GM18951 (cell line): ENCODE data around the gene ABTB2.

Source experiments
- POLR2A ChIP-seq: IDR thresholded peaks from 4 replicates; pipeline ENCODE4 v1.6.1; 2011; ENCODE audit warnings: mild to moderate bottlenecking; ENCODE audit not compliant: insufficient read length, insufficient read depth; ENCODE audit errors: extremely low read depth
- in situ Hi-C: fragments of 300-500 bp; cut with MboI; formaldehyde crosslinking; loops from one replicate; pipeline ENCODE4 v1.12.0; 2022; ENCODE audit warnings: low sequenced_read_pairs, mixed read lengths, inconsistent platforms; ENCODE audit not compliant: unreplicated experiment

The ABTB2 gene

DNA sequence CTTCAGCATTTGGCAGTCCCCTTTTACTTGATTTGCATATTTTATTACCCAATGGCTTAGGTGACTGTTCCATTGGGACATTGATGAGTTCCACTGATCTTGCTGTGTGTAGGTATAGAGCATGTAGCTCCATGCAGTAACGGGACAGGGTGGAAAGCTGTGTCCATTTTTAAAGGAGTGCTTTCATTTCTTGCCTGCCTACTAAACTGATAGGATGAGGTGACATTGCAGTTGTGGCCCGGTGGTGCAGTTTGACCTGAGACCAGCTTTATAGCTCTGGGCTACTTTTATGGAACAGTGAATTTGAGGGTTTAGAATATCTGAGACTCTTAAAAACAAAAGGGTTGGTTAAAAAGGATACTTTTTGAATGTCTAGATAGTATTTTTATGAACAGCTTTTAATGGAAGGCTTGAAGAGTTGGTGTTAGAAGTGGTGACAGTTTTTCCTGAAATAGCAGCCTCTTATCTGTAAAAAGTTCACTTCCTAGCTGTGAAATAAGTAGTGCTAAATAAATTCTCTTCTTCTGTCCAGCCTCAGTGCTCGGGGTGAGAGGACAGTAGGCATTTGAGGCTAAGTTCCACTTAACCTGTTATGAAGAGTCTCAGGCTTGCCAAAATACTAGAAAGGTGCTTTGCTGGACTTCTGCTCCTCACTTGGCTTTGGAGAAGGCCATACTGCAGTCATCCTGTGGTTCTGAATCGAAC lies 225.4 kb downstream of the ABTB2 start:
- TF ChIP-seq POLR2A, result no peak
- in situ Hi-C loops, result no loop called here

DNA sequence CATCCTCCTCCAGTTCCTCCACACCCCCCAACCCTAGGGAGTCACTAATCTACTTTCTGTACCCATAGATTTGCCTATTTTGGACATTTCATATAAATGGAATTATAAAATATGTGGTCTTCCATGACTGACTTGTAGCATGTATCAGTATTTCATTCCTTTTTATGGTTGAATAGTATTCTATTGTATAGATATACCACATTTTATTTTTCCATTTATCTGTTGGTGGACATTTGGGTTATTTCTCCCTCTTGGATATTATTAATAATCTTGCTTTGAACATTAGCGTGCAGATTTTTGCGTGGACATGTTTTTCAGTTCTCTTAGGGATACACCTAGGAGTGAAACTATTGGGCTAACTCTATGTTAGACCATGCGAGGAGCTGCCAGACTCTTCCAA lies 229.0 kb downstream of the ABTB2 start:
- in situ Hi-C loops, result no loop called here
- no peak for TF ChIP-seq POLR2A

DNA sequence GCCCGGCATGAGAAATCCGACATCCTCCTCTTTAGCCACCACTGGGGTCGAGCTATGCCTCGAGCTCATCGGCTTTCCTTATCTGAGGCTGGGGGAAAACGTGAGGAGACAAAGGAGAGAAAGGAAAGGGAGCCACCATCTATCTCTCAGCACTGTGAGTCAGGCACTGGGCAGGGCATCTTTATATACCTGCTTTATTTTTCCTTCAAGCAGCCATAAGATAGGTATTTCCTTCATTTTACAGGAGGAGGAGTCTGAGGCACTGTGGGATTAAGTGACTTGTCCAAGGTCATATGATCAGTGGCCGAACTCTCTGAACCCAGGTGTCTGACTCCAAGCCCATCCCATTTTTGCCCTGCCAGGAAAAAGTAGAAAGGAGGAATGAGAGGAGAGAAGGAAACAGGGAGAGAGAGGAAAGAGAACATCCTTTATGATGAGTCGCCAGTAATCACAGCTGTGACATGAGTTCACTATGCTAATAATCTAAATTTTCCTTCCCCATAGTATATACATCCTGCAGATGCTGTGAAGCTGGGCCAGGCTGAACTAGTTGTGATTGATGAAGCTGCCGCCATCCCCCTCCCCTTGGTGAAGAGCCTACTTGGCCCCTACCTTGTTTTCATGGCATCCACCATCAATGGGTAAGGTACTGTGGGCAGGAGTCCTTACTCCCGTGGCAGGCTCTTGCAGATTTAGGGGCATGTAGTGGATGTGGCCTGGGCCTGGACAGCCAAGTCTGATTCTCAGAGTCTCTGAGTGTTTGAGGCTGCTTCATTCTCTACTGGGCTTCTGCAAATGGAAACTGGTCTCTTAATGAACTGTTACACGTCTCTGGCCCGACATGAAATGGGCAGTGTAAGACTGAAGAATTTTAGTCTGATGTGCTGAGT lies 230.6 kb downstream of the ABTB2 start:
- TF ChIP-seq POLR2A, result no peak
- in situ Hi-C loops, result no loop called here

DNA sequence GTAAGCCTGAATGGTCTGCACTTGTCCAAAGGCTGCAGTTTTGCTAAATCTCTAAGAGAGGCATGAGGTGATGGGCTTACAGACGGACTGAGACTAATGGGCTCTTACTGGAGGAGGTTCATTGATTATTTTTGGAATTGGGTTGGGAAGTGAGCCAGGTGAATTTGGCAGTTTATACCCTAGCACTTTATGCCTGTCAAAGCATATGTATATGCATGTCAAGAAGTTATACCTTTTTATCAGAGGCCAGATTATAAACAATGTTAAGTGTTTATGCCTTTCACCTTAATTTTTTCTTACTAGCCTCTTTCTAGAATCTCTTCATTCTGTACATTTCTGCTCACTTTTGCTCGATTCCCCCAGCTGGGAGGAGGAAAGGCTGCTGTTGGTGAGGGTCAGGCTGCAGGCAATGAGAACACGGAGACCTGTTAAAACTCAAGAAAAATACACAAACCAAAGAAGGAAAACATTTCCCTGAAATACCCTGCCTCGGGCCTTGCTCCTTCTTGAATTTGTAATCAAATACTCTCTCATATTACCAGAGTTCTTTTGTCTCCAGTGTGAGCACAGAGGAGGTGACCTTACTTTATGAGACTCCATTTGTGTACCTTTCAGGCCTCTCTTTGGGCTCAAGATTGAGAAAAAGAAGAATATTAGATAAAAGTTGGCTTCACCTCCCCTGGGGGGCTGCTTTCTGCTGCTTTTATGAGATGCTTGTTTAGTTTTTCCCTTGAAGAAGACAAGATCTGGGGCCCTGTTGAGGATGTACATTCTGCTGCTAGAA lies 232.7 kb downstream of the ABTB2 start:
- TF ChIP-seq POLR2A, result no peak
- in situ Hi-C loops, result no loop called here

DNA sequence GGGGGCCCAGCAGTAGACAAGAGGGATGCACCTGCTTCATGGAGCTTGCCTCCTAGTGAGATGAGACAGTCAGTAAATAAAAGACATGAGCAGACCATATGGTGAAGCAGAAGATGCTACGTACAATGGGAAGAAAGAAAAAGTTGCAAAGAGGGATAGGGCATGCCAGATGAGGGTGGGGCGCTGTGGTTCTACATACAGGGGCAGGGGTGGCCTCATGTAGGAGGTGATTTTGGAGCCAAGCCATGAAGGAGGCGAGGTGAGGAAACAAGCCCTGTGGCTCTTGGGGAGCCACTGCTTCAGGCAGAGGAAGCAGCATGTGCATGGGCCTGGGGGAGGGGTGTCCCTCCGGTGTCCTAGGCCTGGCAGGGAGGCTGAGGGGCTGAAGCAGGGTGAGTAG lies 237.2 kb downstream of the ABTB2 start:
- in situ Hi-C loops, result no loop called here
- no peak for TF ChIP-seq POLR2A

DNA sequence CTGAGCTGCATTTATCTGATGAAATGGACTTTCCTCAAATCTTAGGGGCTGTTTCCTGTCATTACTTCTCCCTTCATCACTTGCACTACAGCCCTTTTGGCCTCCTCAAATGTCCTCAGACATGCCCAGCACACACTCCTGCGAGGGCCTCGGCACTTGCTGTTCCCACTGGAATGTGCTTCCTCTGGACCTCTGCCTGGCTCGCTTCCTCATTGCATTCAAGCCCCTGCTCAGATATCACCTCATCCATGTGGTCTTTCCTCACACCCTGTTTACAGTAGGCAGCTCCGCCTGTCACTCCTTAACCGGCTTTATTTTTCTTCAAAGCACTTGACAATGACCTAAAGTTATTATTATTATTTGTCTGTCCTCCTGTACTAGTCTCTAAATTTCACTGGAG lies 243.3 kb downstream of the ABTB2 start:
- in situ Hi-C loops, result no loop called here
- no peak for TF ChIP-seq POLR2A

DNA sequence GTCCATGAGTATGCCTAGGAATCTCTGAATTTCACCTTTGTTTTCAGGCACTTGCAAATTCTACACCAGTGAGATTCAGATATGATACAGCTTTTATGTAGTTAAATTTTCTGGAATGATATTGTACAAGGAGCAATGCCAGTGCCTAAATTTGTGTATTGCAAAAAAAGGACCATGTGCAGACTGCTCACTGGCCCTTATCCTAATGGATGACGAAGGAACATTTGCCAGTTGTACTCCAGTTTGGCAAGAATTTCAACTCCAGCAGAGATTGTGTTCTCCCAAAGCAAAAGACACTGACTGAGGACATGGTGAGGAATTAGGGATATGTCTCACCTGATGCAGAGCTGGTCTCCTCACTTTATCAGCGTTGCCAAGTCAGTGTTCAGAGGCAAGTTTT lies 243.8 kb downstream of the ABTB2 start:
- in situ Hi-C loops, result no loop called here
- no peak for TF ChIP-seq POLR2A

DNA sequence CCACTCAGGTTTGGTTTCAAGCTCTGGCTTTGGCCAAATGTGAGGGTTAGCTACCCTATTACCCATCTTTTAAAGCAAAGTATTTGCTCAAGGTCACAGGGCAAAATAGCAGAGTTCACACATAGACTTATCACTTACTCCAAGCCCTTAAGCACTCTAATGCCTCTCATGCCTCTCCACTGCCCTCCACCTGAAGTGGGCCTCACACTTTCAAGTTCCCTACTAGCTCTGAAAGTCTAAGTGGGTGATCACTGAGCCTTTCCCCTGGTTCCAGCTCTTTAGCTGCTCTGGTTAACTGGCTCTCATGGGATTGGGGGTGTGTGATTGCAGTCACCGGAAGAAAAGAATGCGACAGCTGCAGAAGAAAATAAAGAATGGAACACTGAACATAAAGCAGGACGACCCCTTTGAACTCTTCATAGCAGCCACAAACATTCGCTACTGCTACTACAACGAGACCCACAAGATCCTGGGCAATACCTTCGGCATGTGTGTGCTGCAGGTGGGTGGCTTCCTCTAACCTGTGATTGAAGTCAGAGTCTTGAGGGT lies 246.0 kb downstream of the ABTB2 start:
- in situ Hi-C loops, result no loop called here

DNA sequence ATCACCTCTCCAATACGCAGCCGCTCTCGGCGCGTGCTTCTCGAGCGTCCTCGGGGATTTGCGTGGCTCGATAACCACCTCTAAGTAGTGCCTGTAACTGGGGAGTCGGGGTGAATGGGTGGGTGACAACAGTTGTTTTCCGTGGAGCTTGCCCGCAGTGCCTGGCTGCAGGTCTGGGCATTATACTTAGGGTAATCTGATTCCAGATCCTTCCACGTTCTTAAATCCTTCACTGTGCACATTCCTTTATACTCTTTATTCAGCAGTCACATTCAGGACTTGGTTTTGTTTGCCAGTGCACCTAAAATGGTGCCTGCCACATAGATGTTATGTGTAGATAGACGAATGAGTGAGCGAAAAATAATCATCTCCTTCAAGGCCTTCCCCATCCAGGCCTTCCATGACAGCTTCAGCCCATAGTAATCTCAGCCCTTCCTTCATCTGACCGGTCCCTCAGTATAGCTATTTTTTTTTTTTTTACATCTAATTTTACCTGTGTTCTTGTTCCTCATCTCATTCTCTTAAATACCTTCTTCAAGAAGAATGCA lies 251.8 kb downstream of the ABTB2 start:
- no peak for TF ChIP-seq POLR2A
- in situ Hi-C loops, result no loop called here

More for the DNA sequence above, 246.0 kb downstream of the ABTB2 start:
- TF ChIP-seq POLR2A, result no peak

DNA sequence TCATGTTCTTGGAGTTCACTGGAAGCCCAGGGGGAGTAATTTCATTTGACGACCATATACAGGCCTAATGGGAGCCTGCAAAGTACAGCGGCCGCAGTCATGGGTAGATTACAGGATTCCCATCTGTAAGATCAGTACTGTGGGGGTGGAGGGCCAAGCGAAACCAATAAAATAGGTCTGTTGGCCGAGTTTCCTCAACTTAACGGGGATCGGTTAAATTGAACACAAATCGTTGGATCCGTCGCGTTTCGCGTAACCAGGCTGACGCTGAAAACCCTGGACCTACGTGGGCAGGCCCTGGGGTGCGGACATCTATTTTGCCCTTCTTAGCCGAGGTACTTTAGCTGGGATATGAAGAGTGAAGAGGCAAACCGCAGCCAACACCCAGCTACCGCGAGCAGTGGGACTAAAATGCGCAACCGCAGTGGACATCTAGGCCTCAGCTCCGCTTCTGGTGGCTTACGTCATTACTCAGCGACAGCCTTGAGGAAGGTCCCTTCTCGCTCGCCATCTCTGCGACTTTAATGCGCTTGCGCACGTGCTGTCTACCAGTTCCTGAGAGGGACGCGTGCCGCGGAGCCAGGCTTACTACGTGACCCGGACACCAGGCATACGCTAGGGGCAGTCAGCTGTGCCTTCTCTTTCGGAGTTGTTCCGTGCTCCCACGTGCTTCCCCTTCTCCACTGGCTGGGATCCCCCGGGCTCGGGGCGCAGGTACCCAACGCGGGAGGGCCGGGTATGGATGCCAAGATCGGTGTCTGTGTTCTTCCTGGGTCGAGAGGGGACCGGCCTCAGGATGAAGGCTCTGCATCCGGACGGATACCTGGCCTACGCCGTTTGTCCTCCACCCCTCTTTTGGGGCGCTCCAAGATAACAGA lies 252.5 kb downstream of the ABTB2 start, which contains the start of gene NAT10:
TSS of gene NAT10 (plus strand) at position 551 of the 878 bp plus-strand sequence. CDS start 2,597 bp downstream, outside the sequence.
- in situ Hi-C loops, result no loop called here
- TF ChIP-seq POLR2A, result peak; percentile 90

DNA sequence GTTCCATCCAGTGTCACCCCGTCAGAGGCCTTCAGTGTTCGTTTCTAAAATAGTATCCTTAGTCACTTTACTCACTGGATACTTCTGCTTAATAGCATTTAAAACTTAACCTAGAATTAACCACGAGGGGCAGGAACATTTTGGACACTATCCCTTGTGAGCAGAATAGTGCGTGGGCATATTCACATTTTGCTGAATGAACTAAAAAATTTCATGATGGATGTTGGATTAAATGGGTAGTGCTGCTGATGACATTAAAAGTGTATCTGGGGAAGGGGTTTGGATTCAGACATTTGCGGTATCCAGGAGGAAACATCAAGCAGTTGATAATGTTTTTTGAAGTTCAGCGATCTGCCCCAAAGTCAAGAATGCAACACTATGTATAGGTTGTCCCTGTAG lies 253.1 kb downstream of the ABTB2 start:
- in situ Hi-C loops, result no loop called here
- no peak for TF ChIP-seq POLR2A
